ENCODE results near the gene MARCO. TPM values are rescaled to one million over a fixed set of nuclear protein-coding genes. Genes with fewer than 3 reads are reported as not detected.

Gene MARCO
- total and polyA plus RNA-seq, 2 experiments from 2014 or later = not detected

- H3K27me3 ChIP-seq (ENCODE audit: insufficient read depth) = no peaks in the 10 kb centered on the region
- no peaks in the 10 kb centered on the region for H3K9me3 Mint-ChIP-seq
- H3F3A ChIP-seq (replicated peaks; ENCODE audit: low read depth) = no peaks in the 10 kb centered on the region
- no peak overlapping the region for H2AFZ ChIP-seq
- no peaks in the 10 kb centered on the region for H4K20me1 ChIP-seq (replicated peaks; ENCODE audit: insufficient read depth)
- H3K79me2 ChIP-seq (replicated peaks; ENCODE audit: insufficient read depth) = no peaks in the 10 kb centered on the region
- no peaks in the 10 kb centered on the region for H3K9me2 ChIP-seq (ENCODE audit: insufficient read depth)
- no peak overlapping the region for H3K4me2 ChIP-seq
- no peak overlapping the region for H3K4me3 Mint-ChIP-seq
- H3K27ac Mint-ChIP-seq = no peak overlapping the region; the same call in 1 of the 2 replicates
- DNase-seq (ENCODE audit: low spot score) (no peak), ATAC-seq (no peak)
- H3K36me3 Mint-ChIP-seq (ENCODE audit: low read depth) = no peaks in the 10 kb centered on the region
- H3K4me1 ChIP-seq (ENCODE audit: insufficient read depth) = no peaks in the 10 kb centered on the region
- TF ChIP-seq POLR2AphosphoS5 (IDR thresholded peaks at IDR 0.05; ENCODE audit: low read depth) = no peak
- TF ChIP-seq ZNF331 (CRISPR knock-in tag; IDR thresholded peaks at IDR 0.05; ENCODE audit: low read depth) = no peak
- TF ChIP-seq, protein P1, sequence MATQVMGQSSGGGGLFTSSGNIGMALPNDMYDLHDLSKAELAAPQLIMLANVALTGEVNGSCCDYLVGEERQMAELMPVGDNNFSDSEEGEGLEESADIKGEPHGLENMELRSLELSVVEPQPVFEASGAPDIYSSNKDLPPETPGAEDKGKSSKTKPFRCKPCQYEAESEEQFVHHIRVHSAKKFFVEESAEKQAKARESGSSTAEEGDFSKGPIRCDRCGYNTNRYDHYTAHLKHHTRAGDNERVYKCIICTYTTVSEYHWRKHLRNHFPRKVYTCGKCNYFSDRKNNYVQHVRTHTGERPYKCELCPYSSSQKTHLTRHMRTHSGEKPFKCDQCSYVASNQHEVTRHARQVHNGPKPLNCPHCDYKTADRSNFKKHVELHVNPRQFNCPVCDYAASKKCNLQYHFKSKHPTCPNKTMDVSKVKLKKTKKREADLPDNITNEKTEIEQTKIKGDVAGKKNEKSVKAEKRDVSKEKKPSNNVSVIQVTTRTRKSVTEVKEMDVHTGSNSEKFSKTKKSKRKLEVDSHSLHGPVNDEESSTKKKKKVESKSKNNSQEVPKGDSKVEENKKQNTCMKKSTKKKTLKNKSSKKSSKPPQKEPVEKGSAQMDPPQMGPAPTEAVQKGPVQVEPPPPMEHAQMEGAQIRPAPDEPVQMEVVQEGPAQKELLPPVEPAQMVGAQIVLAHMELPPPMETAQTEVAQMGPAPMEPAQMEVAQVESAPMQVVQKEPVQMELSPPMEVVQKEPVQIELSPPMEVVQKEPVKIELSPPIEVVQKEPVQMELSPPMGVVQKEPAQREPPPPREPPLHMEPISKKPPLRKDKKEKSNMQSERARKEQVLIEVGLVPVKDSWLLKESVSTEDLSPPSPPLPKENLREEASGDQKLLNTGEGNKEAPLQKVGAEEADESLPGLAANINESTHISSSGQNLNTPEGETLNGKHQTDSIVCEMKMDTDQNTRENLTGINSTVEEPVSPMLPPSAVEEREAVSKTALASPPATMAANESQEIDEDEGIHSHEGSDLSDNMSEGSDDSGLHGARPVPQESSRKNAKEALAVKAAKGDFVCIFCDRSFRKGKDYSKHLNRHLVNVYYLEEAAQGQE (IDR thresholded peaks at IDR 0.05; ENCODE audit: unreplicated experiment) = no peak
- no peak for TF ChIP-seq ETS1 (IDR thresholded peaks at IDR 0.05)
- TF ChIP-seq EZH2phosphoT487 (IDR thresholded peaks at IDR 0.05; ENCODE audit: unreplicated experiment) = no peak
- no peak for TF ChIP-seq NANOG (IDR thresholded peaks at IDR 0.05; ENCODE audit: borderline replicate concordance)
- TF ChIP-seq EZH2 (IDR thresholded peaks at IDR 0.05; ENCODE audit: low read depth, unreplicated experiment) = no peak
- TF ChIP-seq JUNB (IDR thresholded peaks at IDR 0.05; ENCODE audit: unreplicated experiment) = no peak
- no peak for TF ChIP-seq CTCF (conservative IDR thresholded peaks at IDR 0.05; ENCODE audit: low read depth in 2 of 2)
- no peaks in the 10 kb centered on the region for H3K36me3 ChIP-seq (ENCODE audit: insufficient read depth)
- no peak overlapping the region for H3K4me3 ChIP-seq
- no peaks in the 10 kb centered on the region for H3K4me1 Mint-ChIP-seq
- H3K27ac ChIP-seq (ENCODE audit: low read depth) = no peak overlapping the region
- H3K27me3 Mint-ChIP-seq (ENCODE audit: insufficient read depth, low read depth, poor library complexity) = peaks cover 7% of the 10 kb centered on the region
These were observed 47.5 kb downstream of the MARCO start for GRCh38 chr2:118989481-118989880.
